HCEC 1CT (cell line): ENCODE results near the gene DTNBP1.
"Not testable (repeated sequence)": the region's sequence is repeated elsewhere in the genome, so short reads cannot be mapped to it uniquely, and the experiment has no call there.

Experiments
- DNase-seq: peaks from one replicate; pipeline ENCODE4 v3.0.0-alpha.2; 2017

The DTNBP1 gene

GRCh38 chr6:15555101-15556038, 107.5 kb downstream of the DTNBP1 start:
- DNase-seq = no peak

- no peak for DNase-seq
Observed at GRCh38 chr6:15554728-15555100, 108.1 kb downstream of the DTNBP1 start.

DNA sequence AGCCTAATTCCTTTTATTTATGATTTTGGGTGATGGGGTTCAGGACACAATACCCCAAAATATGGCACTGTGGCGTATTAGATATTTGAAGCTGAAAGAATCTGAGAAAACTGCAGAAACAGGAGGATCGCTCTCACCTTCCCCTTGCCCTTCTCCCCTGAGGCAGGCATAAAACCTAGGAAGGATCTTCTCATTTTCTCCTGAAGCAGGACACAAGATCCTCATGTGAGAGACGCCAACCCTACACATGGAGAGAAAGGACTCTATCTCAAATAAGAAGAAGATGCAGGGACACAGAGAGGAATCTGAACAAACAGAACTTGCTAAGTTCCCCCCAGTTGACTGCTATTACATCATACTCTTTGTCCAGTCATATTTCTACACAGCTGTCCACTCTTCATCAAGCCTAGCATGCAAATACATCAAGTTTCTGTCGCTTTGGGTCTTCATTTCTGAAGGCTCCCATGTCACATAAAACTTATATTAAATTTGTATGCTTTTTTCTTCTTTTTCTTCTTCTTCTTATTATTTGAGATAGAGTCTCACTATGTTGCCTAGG, 109.0 kb downstream of the DTNBP1 start:
- DNase-seq = no peak

GRCh38 chr6:15553031-15553430, 109.8 kb downstream of the DTNBP1 start:
- no peak for DNase-seq

DNA sequence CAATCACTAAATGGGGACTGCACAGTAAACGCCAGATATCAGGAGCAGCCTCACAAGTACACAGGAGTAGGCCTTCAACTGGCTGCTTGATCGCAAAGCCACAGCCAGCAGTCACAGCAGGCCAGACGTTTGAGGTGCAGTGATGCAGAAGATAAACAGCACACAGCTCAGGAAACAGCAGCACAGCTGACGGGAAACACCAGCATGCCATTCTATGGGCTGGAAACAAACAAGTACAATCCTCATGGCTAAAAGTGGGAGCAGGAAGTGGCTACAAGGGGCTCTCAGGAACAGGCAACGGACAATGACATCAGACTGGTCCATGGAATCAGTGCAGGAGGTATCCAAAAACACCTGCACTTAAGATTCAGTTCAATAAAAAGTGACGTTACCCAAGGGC, 111.0 kb downstream of the DTNBP1 start:
- DNase-seq = no peak

DNA sequence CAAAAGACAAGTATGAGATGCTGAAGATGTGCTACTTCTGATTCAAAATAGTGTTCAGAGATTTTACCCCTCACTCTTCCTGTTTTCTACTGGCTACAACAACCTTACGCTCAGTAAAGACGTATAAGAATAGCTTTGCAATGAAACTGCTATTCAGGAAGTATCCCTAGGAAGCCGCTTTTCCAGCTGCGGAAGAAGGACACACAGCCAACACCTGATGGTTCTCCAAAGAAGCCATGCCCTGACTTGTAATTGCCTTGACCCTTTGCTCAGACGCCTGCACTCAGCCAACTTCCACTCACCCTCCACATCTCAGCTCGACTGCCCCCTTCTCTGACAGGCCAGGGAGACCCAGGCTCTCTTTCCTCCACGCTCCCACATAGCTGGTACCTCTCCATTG, 111.6 kb downstream of the DTNBP1 start:
- DNase-seq = no peak

DNA sequence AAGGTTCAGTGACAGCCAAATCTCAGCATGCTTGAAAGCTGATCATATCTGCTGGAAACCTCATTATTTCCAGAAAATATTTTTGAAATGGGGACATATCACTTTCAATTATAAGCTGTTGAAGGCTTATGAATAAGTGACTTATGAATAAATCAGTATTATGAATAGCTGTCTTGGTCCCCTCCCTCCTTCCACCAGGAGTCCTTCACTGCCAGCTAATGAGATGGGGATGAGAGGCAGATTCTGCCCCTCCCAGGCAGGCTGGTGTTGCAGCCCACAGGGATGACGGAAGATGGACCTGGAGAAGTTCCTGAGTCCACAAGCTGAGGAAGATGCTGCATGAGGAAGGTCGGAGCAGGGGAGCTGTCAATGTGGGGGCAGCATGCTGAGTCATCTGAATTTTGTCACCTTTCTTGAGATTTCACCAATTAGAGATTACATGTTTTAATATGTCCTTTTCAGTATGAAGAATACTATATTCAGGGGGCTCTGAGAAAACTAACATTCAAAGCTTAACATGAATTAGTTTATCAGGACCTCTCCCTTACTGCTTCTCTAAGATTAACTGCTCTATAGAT, 112.2 kb downstream of the DTNBP1 start:
- DNase-seq = no peak

DNA sequence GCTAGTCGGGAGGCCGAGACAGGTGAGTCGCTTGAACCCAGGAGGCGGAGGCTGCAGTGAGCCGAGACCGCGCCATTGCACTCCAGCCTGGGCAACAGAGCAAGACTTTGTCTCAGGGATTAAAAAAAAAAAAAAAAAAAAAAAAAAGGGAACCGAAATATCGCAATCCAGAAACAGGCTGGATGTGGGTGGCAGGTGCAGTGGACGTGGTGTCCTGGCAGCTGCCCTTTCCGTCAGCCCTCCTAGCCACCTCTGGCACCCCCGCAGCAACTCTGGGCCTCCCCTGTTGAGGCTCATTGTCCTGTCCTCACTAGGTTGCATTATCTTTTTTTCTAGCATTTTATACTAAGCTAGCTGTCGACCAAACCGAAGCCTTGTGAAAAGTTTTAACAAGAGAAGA, 113.5 kb downstream of the DTNBP1 start:
- no peak for DNase-seq

GRCh38 chr6:15547400-15547799, 115.4 kb downstream of the DTNBP1 start:
- no peak for DNase-seq

- DNase-seq = no peak
Observed at GRCh38 chr6:15546591-15546990, 116.2 kb downstream of the DTNBP1 start.

GRCh38 chr6:15544321-15544900, 118.4 kb downstream of the DTNBP1 start:
- no peak for DNase-seq

DNA sequence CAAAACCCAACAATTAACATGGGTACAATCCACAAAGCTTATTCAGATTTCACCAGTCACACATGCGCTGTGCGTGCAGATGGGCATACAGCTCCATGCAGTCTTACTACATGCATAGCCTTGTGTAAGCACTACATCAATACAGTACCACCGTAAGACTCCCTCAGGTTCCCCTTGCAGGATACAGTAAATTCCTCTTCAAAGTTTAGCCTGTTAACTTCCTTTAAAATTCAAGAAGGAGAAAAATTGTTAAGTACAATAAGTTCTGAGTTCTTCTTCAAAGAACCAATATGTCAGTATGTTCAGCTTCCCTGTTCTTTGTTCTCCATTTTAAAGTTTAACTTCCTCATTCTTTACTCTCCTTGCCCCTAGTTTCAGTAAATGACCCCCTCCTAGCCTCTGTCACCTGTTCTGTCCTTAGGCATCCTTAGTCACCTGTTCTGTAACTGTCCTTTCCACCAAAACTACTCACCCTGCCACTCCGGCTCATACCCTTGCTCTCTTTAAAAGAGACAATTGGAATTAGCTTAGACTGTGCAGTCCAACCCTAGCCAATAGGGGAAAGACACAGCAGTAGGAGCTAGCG, 119.4 kb downstream of the DTNBP1 start:
- not testable (repeated sequence) for DNase-seq

GRCh38 chr6:15539722-15540270, 123.0 kb downstream of the DTNBP1 start:
- DNase-seq = no peak

- no peak for DNase-seq
Observed at GRCh38 chr6:15538766-15539495, 123.9 kb downstream of the DTNBP1 start.

DNA sequence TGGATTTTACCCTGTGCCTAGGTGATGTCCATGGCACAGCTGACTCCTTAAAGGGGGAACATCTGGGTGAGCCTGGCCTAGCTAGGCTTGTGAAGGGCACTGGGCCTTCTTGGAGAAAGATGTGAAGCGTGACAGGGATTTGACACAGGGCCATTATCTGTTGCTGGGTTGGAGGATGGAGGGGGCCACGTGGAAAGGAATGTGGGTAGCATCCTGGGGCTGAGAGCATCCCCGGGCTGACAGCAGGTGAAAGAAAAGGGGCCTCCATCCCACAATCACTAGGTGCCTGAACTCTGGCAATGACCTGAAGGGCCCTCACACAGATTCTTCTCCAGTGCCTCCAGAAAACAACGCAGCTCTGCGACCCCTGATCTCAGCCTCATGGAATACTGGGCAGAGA, 124.7 kb downstream of the DTNBP1 start:
- DNase-seq = no peak

DNA sequence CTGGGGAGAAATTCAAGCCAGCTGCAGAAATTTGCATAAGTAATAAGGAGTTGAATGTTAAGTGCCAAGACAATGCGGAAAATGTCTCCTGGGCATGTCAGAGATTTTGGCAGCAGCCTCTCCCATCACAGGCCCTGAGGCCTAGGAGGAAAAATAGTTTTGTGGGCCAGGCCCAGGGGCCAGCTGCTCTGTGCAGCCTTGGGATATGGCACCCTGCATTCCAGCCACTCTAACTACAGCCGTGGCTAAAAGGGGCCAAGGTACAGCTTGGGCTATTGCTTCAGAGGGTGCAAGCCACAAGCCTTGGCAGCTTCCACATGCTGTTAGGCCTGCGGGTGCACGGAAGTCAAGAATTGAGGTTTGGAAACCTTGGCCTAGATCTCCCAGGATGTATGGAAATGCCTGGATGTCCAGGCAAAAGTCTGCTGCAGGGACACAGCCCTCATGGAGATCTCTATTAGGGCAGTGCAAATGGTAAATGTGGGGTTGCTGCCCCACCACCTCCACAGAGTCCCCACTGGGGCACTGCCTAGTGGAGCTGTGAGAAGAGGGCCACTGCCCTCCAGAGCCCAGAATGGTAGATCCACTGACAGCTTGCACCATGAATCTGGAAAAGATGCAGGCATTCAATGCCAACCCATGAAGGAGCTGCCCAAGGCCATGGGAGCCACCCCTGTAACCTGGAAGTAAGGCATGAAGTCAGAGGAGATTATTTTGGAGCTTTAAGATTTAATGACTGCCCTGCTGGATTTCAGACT, 126.5 kb downstream of the DTNBP1 start:
- DNase-seq = no peak

GRCh38 chr6:15535495-15536197, 127.2 kb downstream of the DTNBP1 start:
- no peak for DNase-seq

DNA sequence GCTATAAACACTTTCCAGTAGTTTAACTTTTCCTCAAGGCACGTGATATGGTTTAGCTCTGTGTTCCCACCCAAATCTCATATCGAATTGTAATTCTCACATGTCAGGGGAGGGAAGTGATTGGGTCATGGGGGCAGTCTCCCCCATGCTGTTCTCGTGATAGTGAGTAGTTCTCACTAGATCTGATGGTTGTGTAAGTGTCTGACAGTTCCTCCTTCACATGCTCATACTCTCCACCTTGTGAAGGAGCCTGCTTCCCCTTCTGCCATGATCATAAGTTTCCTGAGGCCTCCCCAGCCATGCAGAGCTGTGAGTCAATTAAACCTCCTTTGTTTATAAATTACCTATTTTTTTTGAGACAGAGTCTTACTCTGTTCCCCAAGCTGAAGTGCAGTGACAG, 127.9 kb downstream of the DTNBP1 start:
- no peak for DNase-seq

DNA sequence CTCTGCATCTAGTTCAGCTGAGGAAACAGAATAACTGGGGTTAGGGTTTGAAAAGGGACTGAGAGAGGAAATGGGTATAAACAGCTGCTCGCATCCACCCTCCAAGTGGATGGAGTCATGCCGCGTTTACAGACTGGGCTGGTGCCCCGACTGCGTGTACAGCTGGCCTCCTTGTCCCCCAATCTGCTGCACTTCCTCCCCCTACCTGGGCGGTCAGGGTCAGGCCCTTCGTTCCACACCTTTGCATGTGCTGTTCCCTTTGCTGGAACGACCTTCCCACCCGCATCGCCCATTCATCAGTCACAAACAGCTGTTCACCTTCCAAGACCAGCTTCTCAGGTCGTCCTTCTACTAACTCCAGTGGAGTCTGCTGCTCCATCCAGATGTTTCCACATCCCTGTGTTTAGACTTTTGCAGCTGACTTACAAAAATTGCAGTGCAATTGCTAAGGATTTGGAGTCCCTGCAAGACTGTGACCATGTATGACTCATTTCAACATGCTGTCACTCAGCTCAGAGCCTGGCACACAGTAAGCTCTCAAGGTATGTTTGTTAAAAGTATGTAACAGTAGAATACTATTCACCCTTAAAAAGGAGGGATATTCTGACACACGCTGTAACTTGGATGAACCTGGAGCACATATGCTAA, 129.3 kb downstream of the DTNBP1 start:
- peak; percentile 14 for DNase-seq

- no peak for DNase-seq
Observed at GRCh38 chr6:15531973-15532372, 130.9 kb downstream of the DTNBP1 start.
